CD4-positive, alpha-beta T cell treated with Interleukin-6 for 4 hours (primary cell): ENCODE data around the gene KCNK3.
A peak's percentile ranks its signal among the peaks of the same experiment; 100 is the strongest.
"Not testable (repeated sequence)": the region's sequence is repeated elsewhere in the genome, so short reads cannot be mapped to it uniquely, and the experiment has no call there.

Source experiments
- DNase-seq: peaks from one replicate; pipeline ENCODE4 v3.0.0-alpha.2; 2020; ENCODE audit warnings: mixed read lengths

Gene KCNK3

DNA sequence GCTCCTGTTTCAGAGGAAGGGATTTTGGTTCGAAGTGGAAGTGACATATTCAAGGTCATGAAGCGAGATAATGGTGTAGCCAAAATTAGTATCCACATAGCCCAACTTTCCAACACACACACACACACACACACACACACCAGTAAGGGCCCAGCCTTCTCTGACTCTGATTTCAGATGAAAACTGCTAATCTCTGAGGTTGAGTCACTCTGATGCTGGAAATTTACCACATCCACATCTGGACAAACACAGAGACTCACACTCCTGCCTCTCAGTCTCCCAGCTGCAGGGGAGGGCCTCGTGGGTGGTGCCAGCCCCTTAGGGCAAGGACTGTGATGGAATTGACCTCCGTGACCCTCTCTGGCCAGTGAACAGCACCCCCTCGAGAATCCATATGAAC lies 42.6 kb downstream of the KCNK3 start:
- no peak for DNase-seq

GRCh38 chr2:26735883-26736588 lies 43.5 kb downstream of the KCNK3 start:
- DNase-seq, result no peak

DNA sequence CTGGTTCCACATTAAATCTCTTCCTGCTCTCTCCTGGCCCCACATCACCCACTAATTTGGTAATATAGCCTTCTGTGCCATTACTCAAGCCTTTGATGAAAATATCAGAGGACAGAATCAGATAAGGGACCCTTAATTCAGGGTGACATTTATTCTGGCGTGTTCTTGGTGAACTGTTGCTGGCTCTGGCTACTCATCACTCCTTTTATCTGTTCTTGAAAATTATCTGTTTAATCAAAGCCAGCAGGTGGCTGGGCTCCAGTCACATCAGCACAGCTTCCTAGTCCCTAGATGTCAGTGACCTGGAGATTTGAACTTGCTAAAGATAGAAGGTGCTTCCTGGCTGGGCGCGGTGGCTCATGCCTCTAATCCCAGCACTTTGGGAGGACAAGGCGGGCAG lies 44.7 kb downstream of the KCNK3 start:
- DNase-seq, result no peak

DNA sequence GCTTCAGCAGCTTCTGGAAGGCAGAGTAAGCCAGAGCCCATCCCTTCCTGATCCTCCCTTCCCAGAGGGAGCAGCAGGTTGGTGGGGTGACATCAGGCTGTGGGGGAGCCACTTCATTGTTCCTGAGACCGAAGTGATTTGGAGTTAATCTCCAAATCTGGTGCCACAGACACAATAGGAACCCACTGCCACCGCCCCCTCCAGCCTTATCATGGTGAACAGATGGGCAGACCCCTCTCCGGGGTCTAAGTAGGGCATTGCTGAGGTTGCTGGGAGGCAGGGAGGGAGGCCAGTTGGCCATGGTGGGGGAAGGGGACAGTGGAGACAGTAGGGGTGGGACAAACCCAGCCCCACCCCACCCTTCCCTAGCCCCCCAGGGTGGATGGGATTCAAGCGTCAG lies 46.0 kb downstream of the KCNK3 start:
- no peak for DNase-seq

GRCh38 chr2:26739514-26739913 lies 47.0 kb downstream of the KCNK3 start:
- no peak for DNase-seq

GRCh38 chr2:26740346-26740745 lies 47.8 kb downstream of the KCNK3 start:
- no peak for DNase-seq

GRCh38 chr2:26740890-26741302 lies 48.4 kb downstream of the KCNK3 start:
- peak; percentile 4 for DNase-seq

GRCh38 chr2:26742048-26742770 lies 49.7 kb downstream of the KCNK3 start:
- no peak for DNase-seq

- DNase-seq, result no peak
Observed at GRCh38 chr2:26743852-26744251, 51.3 kb downstream of the KCNK3 start.

DNA sequence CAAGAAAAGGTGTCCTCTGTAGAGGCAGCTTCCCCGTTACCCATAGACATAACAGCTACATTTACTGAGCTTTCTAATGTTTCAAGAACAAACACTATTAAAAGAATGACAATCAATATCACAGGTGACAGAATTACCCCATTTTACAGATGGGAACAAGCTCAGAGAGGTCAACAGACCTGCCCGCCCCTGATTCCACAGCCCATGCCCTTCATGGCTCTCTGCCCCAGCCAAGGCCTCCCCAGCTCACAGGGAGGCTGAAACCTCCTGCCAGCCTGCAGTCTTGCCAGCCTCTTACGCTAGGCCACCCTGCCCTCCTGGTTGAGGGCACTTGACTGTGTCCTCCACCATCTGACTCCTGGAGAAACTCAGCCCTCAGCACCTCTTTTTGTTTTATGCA lies 52.4 kb downstream of the KCNK3 start:
- no peak for DNase-seq

DNA sequence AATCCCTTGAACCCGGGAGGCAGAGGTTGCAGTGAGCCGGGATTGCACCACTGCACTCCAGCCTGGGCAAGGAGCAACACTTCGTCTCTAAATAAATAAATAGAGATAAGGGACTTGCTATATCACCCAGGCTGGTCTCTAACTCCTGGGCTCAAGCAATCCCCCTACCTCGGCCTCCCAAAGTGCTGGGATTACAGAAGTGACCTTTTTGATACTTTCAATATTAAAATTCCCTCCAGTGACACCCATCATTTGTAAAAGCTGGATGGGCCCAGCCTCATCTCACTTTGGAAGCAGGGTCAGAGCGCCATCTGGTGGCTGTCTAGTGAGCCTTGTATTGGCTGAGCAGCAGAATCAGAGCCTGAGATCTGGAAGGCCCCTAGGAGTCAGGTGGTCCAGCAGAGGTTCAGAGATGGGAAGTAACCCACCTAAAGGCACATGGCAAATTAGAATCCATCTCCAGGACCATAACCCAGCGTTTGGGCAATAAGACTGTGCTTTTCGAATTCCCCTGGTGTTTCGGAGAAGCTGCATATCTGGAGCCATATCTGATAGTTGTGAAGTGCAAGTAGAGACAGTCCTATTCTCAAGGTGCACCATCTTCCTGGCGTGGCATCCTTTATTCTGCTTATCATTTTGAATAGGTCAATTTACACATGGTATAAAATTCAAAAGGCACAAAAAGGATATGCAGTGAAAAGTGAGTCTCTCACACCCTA lies 53.2 kb downstream of the KCNK3 start:
- DNase-seq, result peak; percentile 84

- no peak for DNase-seq
Observed at GRCh38 chr2:26746934-26747333, 54.4 kb downstream of the KCNK3 start.

GRCh38 chr2:26749787-26750420 lies 57.4 kb downstream of the KCNK3 start:
- not testable (repeated sequence) for DNase-seq

DNA sequence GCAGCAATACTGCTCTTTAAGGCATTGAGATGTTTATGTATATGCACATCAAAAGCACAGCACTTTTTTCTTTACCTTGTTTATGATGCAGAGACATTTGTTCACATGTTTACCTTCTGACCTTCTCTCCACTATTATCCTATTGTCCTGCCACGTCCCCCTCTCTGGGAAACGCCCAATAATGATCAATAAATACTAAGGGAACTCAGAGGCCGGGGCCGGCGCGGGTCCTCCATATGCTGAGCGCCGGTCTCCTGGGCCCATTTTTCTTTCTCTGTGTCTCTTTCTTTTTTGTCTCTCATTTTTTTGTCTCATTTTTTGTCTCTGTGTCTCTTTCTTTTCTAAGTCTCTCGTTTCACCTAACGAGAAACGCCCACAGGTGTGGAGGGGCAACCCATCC lies 57.9 kb downstream of the KCNK3 start:
- not testable (repeated sequence) for DNase-seq

DNA sequence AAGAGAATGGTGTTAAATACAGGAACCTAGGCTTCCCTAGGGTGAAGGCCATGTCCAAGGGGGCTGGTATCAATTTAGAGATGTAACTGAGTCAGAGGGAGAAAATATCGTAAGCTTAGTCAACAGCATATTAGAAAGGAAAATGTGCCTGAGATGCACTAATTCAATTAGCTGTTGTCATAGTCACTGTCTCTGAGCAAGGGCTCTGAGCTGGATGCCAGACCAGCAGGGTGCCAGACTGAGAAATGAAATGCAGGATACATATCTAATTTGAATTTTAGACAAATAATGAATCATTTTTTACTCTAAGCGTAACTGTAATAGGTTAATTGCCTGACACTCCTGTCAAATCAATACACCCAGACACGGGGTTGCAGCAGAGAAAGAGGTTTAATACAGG lies 60.1 kb downstream of the KCNK3 start:
- DNase-seq, result no peak

DNA sequence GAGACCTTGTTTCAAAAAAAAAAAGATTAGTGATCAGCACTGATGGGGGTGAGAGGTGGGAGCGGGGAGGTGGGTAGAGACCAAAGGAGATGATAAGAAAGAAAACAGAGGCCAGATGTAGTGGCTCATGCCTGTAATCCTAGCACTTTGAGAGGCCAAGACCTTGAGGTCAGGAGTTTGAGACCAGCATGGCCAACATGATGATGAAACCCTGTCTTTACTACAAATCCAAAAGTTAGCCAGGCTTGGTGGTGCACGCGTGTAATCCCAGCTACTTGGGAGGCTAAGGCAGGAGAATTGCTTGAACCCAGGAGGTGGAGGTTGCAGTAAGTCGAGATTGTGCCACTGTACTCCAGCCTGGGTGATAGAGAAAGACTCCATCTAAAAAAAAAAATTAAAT lies 62.0 kb downstream of the KCNK3 start:
- no peak for DNase-seq

GRCh38 chr2:26754972-26755670 lies 62.6 kb downstream of the KCNK3 start:
- DNase-seq, result no peak

- DNase-seq, result no peak
Observed at GRCh38 chr2:26756337-26756736, 63.8 kb downstream of the KCNK3 start.

GRCh38 chr2:26757873-26758789 lies 65.6 kb downstream of the KCNK3 start:
- no peak for DNase-seq

DNA sequence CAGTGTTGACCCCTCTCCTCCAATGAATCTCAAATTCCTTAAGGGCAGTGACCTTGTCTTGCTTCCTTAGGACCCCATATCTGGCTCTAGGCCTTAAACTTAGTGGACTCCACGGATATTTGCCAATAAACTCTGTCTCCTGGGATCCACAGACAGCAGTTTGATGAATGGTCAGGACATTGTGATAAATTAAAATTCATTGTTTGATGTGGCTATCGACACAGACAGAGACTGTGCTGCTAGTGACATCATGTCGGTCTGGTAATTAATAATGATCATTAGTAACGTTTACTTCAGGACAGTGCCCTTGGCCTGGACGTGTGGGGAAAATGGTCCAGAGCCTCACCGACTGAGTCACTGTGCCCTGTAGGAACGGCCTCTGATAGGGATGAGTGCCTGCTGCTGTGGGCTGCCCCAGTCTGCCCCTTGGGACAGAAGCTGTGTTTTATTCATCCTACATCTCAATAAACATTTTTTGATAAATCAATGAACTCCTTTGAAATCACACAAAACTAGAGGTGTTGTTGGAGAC lies 66.3 kb downstream of the KCNK3 start:
- DNase-seq, result no peak

DNA sequence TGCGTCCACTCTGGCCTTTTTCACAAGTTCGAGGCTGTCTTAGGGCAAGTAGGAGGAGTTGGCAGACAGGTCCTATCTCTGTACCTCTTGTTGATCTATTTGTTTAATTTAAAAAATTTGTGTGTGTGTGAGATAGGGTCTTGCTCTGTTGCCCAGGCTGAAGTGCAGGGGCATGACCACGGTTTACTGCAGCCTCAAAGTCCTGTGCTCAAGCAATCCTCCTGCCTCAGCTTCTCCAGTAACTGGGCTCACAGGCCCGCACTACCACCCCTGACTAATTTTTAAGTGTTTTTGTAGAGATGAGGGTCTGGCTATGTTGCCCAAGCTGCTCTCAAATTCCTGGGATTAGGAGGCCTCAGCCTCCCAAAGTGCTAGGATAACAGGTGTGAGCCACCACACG lies 67.3 kb downstream of the KCNK3 start:
- no peak for DNase-seq
